Psoas muscle (tissue), 8 donors: Measurements from ENCODE around the gene TRPM7. TPM values are rescaled to one million over a fixed set of nuclear protein-coding genes. Genes with fewer than 3 reads are reported as not detected.

Source experiments
- ATAC-seq, 4 donors: fragments of 200-7000 bp; cut with Tn5 transposase; one replicate each; pipeline ENCODE4 v1.9.1; 2020; ENCODE audit warnings: moderate library complexity in 3 of 4, mild to moderate bottlenecking in 2 of 4
- DNase-seq, 2 donors: peaks; one replicate each; pipeline ENCODE4 v3.0.0-alpha.2; 2020
- H3K27ac ChIP-seq: fragments of 200-600 bp; one replicate; pipeline ENCODE4 v1.8.0; 2022
- H3K27me3 ChIP-seq, 3 donors: fragments of 200-600 bp in 1 of 3; one replicate each; pipeline versions ENCODE4 v1.6.1 to v1.8.0; 2013 to 2022; ENCODE audit warnings: low read length in 2 of 3, mild to moderate bottlenecking in 2 of 3, moderate library complexity in 1 of 3; ENCODE audit not compliant: insufficient read depth in 3 of 3
- H3K36me3 ChIP-seq, 2 donors: fragments of 200-600 bp in 1 of 2; one replicate each; pipeline versions ENCODE4 v1.6.1 to v1.8.0; 2013 to 2022; ENCODE audit warnings: low read depth in 1 of 2, mild to moderate bottlenecking in 1 of 2, moderate library complexity in 1 of 2; ENCODE audit not compliant: insufficient read depth in 1 of 2
- H3K4me1 ChIP-seq: fragments of 200-600 bp; one replicate; pipeline ENCODE4 v1.8.0; 2022
- H3K4me3 ChIP-seq: fragments of 200-600 bp; one replicate; pipeline ENCODE4 v1.8.0; 2022; ENCODE audit warnings: mild to moderate bottlenecking
- H3K9me3 ChIP-seq: fragments of 200-600 bp; one replicate; pipeline ENCODE4 v1.8.0; 2022
- WGBS, 3 donors: extraction: QIAGEN DNeasy Blood & Tissue Kit; methylation state at CpG; one replicate each; pipeline versions ENCODE4 v1.1.6 to v1.1.7; 2013; 5-methylcytosine and 5-hydroxymethylcytosine counted together
- intact Hi-C, 2 donors: fragments of 100-400 bp; cut with DNase I; formaldehyde crosslinking; loops; one replicate each; pipeline versions ENCODE4 v1.11.0 to v1.14.2; 2022
- polyA plus RNA-seq, 3 donors: library from polyadenylated mRNA; stranded (reverse); fragments of 200-250 nt; gene quantifications; one replicate each; pipeline ENCODE4 v1.2.3, GENCODE V29; 2013
- total RNA-seq, 4 donors: library from RNA; stranded (reverse); fragmentation: NEBNext Ultra II Directional in 2 of 4; extraction: Animal tissue kit (Norgen Biotek cat#: 25700) in 2 of 4; gene quantifications; one replicate each; pipeline versions ENCODE4 v1.2.1 to v1.2.4, GENCODE V29; 2021 to 2023
- TF ChIP-seq, protein P1 (sequence below): fragments of 200-600 bp; IDR thresholded peaks from one replicate; pipeline ENCODE4 v1.8.0; 2022; ENCODE audit warnings: antibody characterized with exemption
- donor health status: healthy with polysubstance abuse.
- donor health status: DM: no; HTN: no; CAD: no; lungs with moderate emphysema.
- donor health status: Bipolar disorder and iron deficiency.
- donor health status: healthy.
- donor health status: DM: yes; HTN: yes; CAD: no.
- donor health status: DM: no; HTN: no; CAD: no.
- donor health status: DM: no; HTN: no; CAD: no.
- donor health status: DM: yes; HTN: yes; CAD: no.

TRPM7 gene
- total and polyA plus RNA-seq, 7 donors, result 4.2 to 11.4 (median 9.3) TPM

DNA sequence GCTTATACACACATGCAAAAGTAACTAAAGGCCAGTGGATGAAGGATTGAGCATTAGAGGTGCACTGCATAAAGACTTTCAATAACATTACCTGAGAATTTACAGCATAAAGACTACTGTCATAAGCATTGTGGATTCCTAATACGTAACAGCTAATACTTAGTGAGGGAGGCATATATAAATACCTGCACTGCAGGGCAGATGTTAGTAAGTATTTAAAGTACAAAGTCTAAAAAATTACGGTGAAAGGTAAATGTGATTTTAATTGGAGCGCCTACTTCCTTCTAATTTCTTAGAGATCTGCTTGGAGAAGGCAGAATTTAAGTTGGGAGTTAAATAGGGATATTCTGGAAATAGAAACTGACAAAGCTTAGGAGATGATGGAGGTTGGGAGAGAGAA is 25.4 kb upstream of the TRPM7 start:
- 96 to 98% (median 96%) methylated on average over 3 of the region's 3 CpGs for WGBS, 3 donors
- Histone ChIP-seq H3K27ac (no peak overlapping the region), H3K9me3 (no peaks in the 10 kb centered on the region), H3K36me3 (peaks cover 6 to 90% of the 10 kb centered on the region in 2 donors), H3K4me1 (peaks cover 4% of the 10 kb centered on the region), H3K27me3 (no peaks in the 10 kb centered on the region), H3K4me3 (no peak overlapping the region)
- ATAC-seq (no peak), DNase-seq (no peak)
- intact Hi-C loops, result loop anchor here in 1 of 2 donors (10.0 kb wide), 1 partner anchor 117 kb away; no protein-coding TSS in a partner anchor
- TF ChIP-seq, protein P1, sequence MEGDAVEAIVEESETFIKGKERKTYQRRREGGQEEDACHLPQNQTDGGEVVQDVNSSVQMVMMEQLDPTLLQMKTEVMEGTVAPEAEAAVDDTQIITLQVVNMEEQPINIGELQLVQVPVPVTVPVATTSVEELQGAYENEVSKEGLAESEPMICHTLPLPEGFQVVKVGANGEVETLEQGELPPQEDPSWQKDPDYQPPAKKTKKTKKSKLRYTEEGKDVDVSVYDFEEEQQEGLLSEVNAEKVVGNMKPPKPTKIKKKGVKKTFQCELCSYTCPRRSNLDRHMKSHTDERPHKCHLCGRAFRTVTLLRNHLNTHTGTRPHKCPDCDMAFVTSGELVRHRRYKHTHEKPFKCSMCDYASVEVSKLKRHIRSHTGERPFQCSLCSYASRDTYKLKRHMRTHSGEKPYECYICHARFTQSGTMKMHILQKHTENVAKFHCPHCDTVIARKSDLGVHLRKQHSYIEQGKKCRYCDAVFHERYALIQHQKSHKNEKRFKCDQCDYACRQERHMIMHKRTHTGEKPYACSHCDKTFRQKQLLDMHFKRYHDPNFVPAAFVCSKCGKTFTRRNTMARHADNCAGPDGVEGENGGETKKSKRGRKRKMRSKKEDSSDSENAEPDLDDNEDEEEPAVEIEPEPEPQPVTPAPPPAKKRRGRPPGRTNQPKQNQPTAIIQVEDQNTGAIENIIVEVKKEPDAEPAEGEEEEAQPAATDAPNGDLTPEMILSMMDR, result no peak

GRCh38 chr15:50710585-50710984 is 24.0 kb upstream of the TRPM7 start:
- ATAC-seq (peak in 1 of 4 donors; percentile 26), DNase-seq (no peak)
- H3K36me3 ChIP-seq, result peaks cover 3 to 88% of the 10 kb centered on the region in 2 donors
- H3K4me3 ChIP-seq, result no peak overlapping the region
- TF ChIP-seq, protein P1, result no peak
- H3K27me3 ChIP-seq, result no peaks in the 10 kb centered on the region
- peaks cover 4% of the 10 kb centered on the region for H3K4me1 ChIP-seq
- H3K9me3 ChIP-seq, result no peaks in the 10 kb centered on the region
- H3K27ac ChIP-seq, result no peak overlapping the region
- intact Hi-C loops, result loop anchor here in 1 of 2 donors (10.0 kb wide), 1 partner anchor 116 kb away; no protein-coding TSS in a partner anchor

DNA sequence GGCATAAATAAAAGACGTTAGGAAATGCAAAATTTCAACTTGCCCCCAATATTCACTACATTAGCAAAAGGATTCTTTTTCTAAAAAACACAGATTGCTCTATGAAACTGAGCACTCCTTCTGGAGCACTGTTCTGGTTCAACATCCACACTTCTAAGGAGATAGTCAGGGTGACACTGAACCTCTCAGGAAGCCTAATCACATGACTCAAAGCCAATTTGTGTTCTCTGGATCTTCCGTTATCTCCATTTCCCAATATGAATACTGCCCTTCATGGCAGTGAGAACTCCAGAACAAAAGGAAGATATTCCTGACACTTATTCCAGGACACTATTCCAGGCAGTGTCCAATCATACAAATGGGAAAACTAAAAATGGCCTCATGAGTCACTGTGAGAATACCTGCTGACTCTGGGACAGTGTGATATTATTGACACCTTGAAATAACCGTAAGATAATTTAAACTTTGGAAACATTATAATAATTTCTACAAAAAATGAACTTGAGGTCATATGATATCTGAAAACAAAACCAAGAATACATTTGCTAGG is 21.4 kb upstream of the TRPM7 start:
- Histone ChIP-seq H3K36me3 (peaks cover 3 to 86% of the 10 kb centered on the region in 2 donors), H3K27ac (peak overlapping the region; percentile 31), H3K9me3 (no peaks in the 10 kb centered on the region), H3K27me3 (no peaks in the 10 kb centered on the region), H3K4me3 (no peak overlapping the region), H3K4me1 (peaks cover 4% of the 10 kb centered on the region)
- ATAC-seq, result peak; percentile 72 to 88 (median 82)
- no peak for DNase-seq
- TF ChIP-seq, protein P1, result no peak
- 68 to 83% (median 69%) methylated on average over 3 of the region's 3 CpGs for whole genome bisulfite sequencing, 3 donors
- intact Hi-C loops, result no loop called here

- H3K27ac ChIP-seq, result no peak overlapping the region
- H3K36me3 ChIP-seq, result peaks cover 0 to 81% of the 10 kb centered on the region in 2 donors
- no peak for ATAC-seq
- 83 to 89% (median 84%) methylated on average over 1 of the region's 1 CpG for WGBS, 3 donors
- TF ChIP-seq, protein P1, result no peak
- no peaks in the 10 kb centered on the region for H3K4me1 ChIP-seq
- no peaks in the 10 kb centered on the region for H3K9me3 ChIP-seq
- intact Hi-C loops, result no loop called here
- no peak for DNase-seq
- no peaks in the 10 kb centered on the region for H3K27me3 ChIP-seq
- H3K4me3 ChIP-seq, result no peak overlapping the region
Measured at GRCh38 chr15:50702762-50703334, 16.3 kb upstream of the TRPM7 start.
